ENCODE results near the gene EVI5L.

- TF ChIP-seq CTCF (IDR thresholded peaks at IDR 0.05) (no peak), POLR2A (IDR thresholded peaks at IDR 0.05) (no peak)
These were observed 12.2 kb upstream of the EVI5L start for GRCh38 chr19:7817801-7818200.
